K562 (cell line): ENCODE data around the gene SLC1A2. TPM values are rescaled to one million over a fixed set of nuclear protein-coding genes. Genes with fewer than 3 reads are reported as not detected.

Experiments used
- GMEB1 ChIP-seq: fragments of 250-450 bp; sonication (Bioruptor Pico); IDR thresholded peaks from 2 replicates; pipeline ENCODE4 v1.4.0; 2020; ENCODE audit warnings: mild to moderate bottlenecking
- MYC ChIP-seq, 2 experiments: fragments of 250-450 bp in 1 of 2; sonication (Bioruptor Pico) in 1 of 2; IDR thresholded peaks; 2 replicates each; pipeline versions ENCODE4 v1.5.1 to v1.6.1; 2012 to 2021; ENCODE audit warnings: low read depth in 2 of 2, borderline replicate concordance in 1 of 2, improper control_type of control experiment in 1 of 2, low read length in 1 of 2, mild to moderate bottlenecking in 1 of 2, moderate library complexity in 1 of 2
- POLR2AphosphoS2 ChIP-seq: IDR thresholded peaks from 2 replicates; pipeline ENCODE4 v1.6.1; 2012; ENCODE audit warnings: low read length, improper control_type of control experiment
- RBM25 ChIP-seq: fragments of 200-400 bp; formaldehyde crosslinking; IDR thresholded peaks from 2 replicates; pipeline ENCODE4 v1.6.1; 2018; ENCODE audit warnings: low read length, low read depth, moderate library complexity; ENCODE audit not compliant: severe bottlenecking
- ZFPM2 ChIP-seq: fragments of 250-450 bp; sonication (Bioruptor Pico); IDR thresholded peaks from 2 replicates; pipeline ENCODE4 v1.5.1; 2022; ENCODE audit warnings: mild to moderate bottlenecking
- ZNF175 ChIP-seq: fragments of 200-800 bp; sonication (Bioruptor generic); IDR thresholded peaks from 2 replicates; pipeline ENCODE4 v1.6.1; 2016; ENCODE audit warnings: low read depth, mild to moderate bottlenecking, missing genetic modification characterization, missing compliant biosample characterization
- polyA plus RNA-seq, 8 experiments: library from polyadenylated mRNA; depleted of rRNA in 4 of 8; stranded (reverse) in 5 of 8; unstranded in 3 of 8; fragments of >200 nt; fragmentation: Nextera tagmentation in 2 of 8; fragmentation: Illumina TruSeq in 1 of 8; extraction: Ambion mirVana in 2 of 8; extraction: Trizol in 1 of 8; gene quantifications; 2 replicates each; pipeline versions ENCODE4 v1.2.1 to v1.2.3, GENCODE V29; 2011 to 2014; ENCODE audit warnings: inconsistent platforms in 1 of 8, missing spikeins in 1 of 8
- total RNA-seq, 7 experiments: library from RNA; depleted of rRNA in 6 of 7; stranded (reverse); fragments of >200 nt in 6 of 7; fragmentation: Illumina TruSeq in 2 of 7; extraction: Trizol in 2 of 7; gene quantifications; 2 replicates each; pipeline versions ENCODE4 v1.2.1 to v1.2.3, GENCODE V29; 2011 to 2021; ENCODE audit warnings: low replicate concordance in 1 of 7
- TF ChIP-seq, protein P1 (sequence below), 2 experiments: fragments of 450-650 bp in 1 of 2; sonication (generic) in 1 of 2; formaldehyde crosslinking in 1 of 2; IDR thresholded peaks in 1 of 2; conservative IDR thresholded peaks in 1 of 2; 2 replicates each; pipeline versions ENCODE4 v1.6.1 to v1.8.1; 2016 to 2023; ENCODE audit warnings: mild to moderate bottlenecking in 2 of 2, moderate library complexity in 2 of 2, inconsistent platforms in 1 of 2, missing genetic modification reagents in 1 of 2
- TF ChIP-seq, protein P2 (sequence below): fragments of 450-650 bp; formaldehyde crosslinking; IDR thresholded peaks from 2 replicates; pipeline ENCODE4 v1.4.0; 2022; ENCODE audit warnings: missing genetic modification characterization

Gene SLC1A2
- total and polyA plus RNA-seq, 9 of the 15 experiments (the other 6 are each of a cell fraction or from before 2014, with no cell fraction given) = 0.03 to 0.07 (median 0.04) TPM; not detected in 5

DNA sequence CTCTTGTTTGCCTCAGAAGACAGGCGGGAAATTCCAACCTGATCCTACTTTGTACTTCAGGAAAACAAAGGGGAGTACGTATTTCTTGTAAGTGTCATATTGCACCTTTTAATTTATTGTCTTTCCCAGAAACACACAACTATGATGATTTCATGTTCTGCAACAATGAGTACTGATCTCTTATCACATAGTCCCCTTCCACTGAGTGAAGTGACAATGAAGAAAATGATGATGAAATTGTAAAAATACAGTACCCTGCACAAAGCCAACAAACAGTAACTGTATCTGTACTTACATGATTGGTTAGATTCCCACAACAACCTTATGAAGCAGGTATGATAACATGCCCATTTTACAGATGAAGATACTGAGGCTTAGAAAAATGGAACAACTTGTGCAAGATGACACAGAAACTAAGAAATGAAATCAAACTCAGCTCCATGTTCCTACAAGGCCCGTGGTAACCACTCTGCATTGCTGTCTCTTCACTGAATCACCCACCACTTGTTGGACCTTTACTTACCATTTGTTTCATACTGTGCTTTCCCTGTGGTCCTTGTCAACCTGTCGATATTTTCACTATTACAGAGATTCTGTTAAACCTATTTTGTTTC, 37.5 kb downstream of the SLC1A2 start (continued):
- TF ChIP-seq, protein P1, sequence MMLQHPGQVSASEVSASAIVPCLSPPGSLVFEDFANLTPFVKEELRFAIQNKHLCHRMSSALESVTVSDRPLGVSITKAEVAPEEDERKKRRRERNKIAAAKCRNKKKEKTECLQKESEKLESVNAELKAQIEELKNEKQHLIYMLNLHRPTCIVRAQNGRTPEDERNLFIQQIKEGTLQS (IDR thresholded peaks at IDR 0.05) = peak; percentile 58
- TF ChIP-seq, protein P1 (CRISPR knock-in tag; conservative IDR thresholded peaks at IDR 0.05) = no peak
- TF ChIP-seq RBM25 (peak; percentile 89), GMEB1 (CRISPR knock-in tag) (no peak), ZFPM2 (CRISPR knock-in tag) (no peak), ZNF175 (CRISPR knock-in tag) (peak; percentile 47; the same call in 1 of the 2 replicates), POLR2AphosphoS2 (no peak), MYC (IDR thresholded peaks at IDR 0.05; ENCODE audit: low read depth, low read length) (no peak), MYC (CRISPR knock-in tag; IDR thresholded peaks at IDR 0.05; ENCODE audit: borderline replicate concordance, low read depth) (no peak)
- TF ChIP-seq, protein P2, sequence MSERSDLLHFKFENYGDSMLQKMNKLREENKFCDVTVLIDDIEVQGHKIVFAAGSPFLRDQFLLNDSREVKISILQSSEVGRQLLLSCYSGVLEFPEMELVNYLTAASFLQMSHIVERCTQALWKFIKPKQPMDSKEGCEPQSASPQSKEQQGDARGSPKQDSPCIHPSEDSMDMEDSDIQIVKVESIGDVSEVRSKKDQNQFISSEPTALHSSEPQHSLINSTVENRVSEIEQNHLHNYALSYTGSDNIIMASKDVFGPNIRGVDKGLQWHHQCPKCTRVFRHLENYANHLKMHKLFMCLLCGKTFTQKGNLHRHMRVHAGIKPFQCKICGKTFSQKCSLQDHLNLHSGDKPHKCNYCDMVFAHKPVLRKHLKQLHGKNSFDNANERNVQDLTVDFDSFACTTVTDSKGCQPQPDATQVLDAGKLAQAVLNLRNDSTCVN = no peak
